IPS-20b (cell line): ENCODE measurements around the gene SLC31A2.

Source experiments
- H3K27ac ChIP-seq: one replicate; pipeline ENCODE4 v1.5.1; 2013; ENCODE audit warnings: low read length
- H3K27me3 ChIP-seq: 2 replicates; pipeline ENCODE4 v1.6.1; 2013; ENCODE audit warnings: mild to moderate bottlenecking, low read length, inconsistent platforms; ENCODE audit not compliant: insufficient read depth
- H3K36me3 ChIP-seq: 2 replicates; pipeline ENCODE4 v1.6.1; 2013; ENCODE audit warnings: low read depth, mild to moderate bottlenecking, inconsistent platforms, low read length, moderate library complexity; ENCODE audit not compliant: insufficient read depth
- H3K4me1 ChIP-seq: 2 replicates; pipeline ENCODE4 v1.6.1; 2013; ENCODE audit warnings: mild to moderate bottlenecking, control low read depth, inconsistent platforms, low read length, moderate library complexity; ENCODE audit not compliant: insufficient read depth
- H3K4me3 ChIP-seq: 2 replicates; pipeline ENCODE4 v1.5.1; 2013; ENCODE audit warnings: mild to moderate bottlenecking, low read length, inconsistent platforms
- H3K9ac ChIP-seq: 2 replicates; pipeline ENCODE4 v1.6.1; 2013; ENCODE audit warnings: low read depth, mild to moderate bottlenecking, inconsistent platforms, low read length, moderate library complexity
- H3K9me3 ChIP-seq: 2 replicates; pipeline ENCODE4 v1.6.1; 2013; ENCODE audit warnings: mild to moderate bottlenecking, low read depth, low read length, inconsistent platforms; ENCODE audit not compliant: insufficient read depth

Gene SLC31A2

DNA sequence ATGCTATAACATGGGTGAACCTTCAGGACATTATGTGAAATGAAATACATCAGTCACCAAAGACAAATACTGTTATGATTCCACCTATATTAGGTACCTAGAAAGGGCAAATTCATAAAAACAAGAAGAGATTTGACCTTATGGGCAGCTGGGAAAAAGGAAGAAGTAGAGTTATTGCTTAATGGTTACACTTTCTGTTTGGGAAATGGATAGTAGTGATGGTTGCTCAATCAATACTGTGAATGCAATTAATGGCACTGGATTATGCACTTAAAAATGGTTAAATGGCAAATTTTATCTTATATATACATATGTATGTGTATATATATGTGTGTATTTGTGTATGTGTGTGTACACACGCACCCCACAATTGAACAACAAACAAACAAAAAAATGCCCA lies 55.1 kb downstream of the SLC31A2 start:
- Histone ChIP-seq H3K27me3 (no peaks in the 10 kb centered on the region), H3K9me3 (no peaks in the 10 kb centered on the region), H3K27ac (no peak overlapping the region), H3K9ac (no peak overlapping the region), H3K36me3 (peaks cover 40% of the 10 kb centered on the region; the same call in 1 of the 2 replicates), H3K4me3 (no peak overlapping the region), H3K4me1 (no peaks in the 10 kb centered on the region)

DNA sequence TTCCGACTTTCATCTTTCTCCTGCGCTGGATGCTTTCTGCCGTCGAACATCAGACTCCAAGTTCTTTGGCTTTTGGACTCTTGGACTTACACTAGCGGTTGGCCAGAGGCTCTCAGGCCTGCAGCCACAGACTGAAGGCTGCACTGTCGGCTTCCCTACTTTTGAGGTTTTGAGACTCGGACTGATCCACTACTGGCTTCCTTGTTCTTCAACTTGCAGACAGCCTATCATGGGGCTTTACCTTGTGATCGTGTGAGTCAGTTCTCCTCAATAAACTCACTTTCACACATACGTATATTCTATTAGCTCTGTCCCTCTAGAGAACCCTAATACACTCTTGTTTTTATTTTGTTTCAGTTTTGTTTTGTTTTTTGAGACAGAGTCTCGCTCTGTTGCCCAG lies 60.0 kb downstream of the SLC31A2 start:
- H3K4me3 ChIP-seq, result no peak overlapping the region
- no peaks in the 10 kb centered on the region for H3K27me3 ChIP-seq
- peaks cover 12% of the 10 kb centered on the region; the same call in 1 of the 2 replicates for H3K36me3 ChIP-seq
- no peak overlapping the region for H3K27ac ChIP-seq
- no peaks in the 10 kb centered on the region for H3K4me1 ChIP-seq
- H3K9me3 ChIP-seq, result no peaks in the 10 kb centered on the region
- no peak overlapping the region for H3K9ac ChIP-seq
